Activated B cell treated with CpG ODN at 0.5 μM for 24 hours (primary cell): ENCODE data around the gene HDGFL2. TPM values are rescaled to one million over a fixed set of nuclear protein-coding genes. Genes with fewer than 3 reads are reported as not detected.
A peak's percentile ranks its signal among the peaks of the same experiment; 100 is the strongest.

Source experiments
- ATAC-seq: fragments of 200-7000 bp; cut with Tn5 transposase; one replicate; pipeline ENCODE4 v1.10.0; 2021; ENCODE audit warnings: low read depth, mild to moderate bottlenecking, moderate library complexity
- CTCF ChIA-PET: fragments of 350-600 bp; sonication (Branson Sonifier 250); formaldehyde crosslinking; loops from one replicate; lab custom pipeline; 2021; ENCODE audit warnings: antibody characterized with exemption; lab: Charles Lee
- POLR2A ChIA-PET: fragments of 350-600 bp; sonication (Branson Sonifier 250); formaldehyde crosslinking; loops from one replicate; lab custom pipeline; 2021; ENCODE audit warnings: antibody characterized with exemption; lab: Charles Lee
- DNase-seq: peaks from one replicate; pipeline ENCODE4 v3.0.0; 2022
- H3K27ac Mint-ChIP-seq: one replicate; pipeline ENCODE4 v1.8.0; 2020; ENCODE audit warnings: mixed read lengths
- H3K27me3 Mint-ChIP-seq: one replicate; pipeline ENCODE4 v1.8.0; 2021; ENCODE audit warnings: mixed read lengths
- H3K36me3 Mint-ChIP-seq: one replicate; pipeline ENCODE4 v1.8.0; 2021; ENCODE audit warnings: low read depth, mixed read lengths
- H3K4me1 Mint-ChIP-seq: one replicate; pipeline ENCODE4 v1.8.0; 2021; ENCODE audit warnings: mixed read lengths
- H3K4me3 Mint-ChIP-seq: one replicate; pipeline ENCODE4 v1.8.0; 2020; ENCODE audit warnings: mild to moderate bottlenecking, mixed read lengths
- H3K9me3 Mint-ChIP-seq: one replicate; pipeline ENCODE4 v1.8.0; 2020; ENCODE audit warnings: mixed read lengths
- intact Hi-C: fragments of 100-400 bp; cut with micrococcal nuclease; formaldehyde crosslinking; loops from one replicate; pipeline ENCODE4 v1.15.1; 2024
- total RNA-seq: library from RNA; stranded (reverse); gene quantifications from 2 replicates; pipeline ENCODE4 v1.2.3, GENCODE V29; 2022
- TF ChIP-seq, protein P1 (sequence below): fragments of 200-600 bp; IDR thresholded peaks from one replicate; pipeline ENCODE4 v1.8.0; 2022; ENCODE audit warnings: antibody characterized with exemption, mild to moderate bottlenecking

The HDGFL2 gene
- total RNA-seq, 1 donor from 2014 or later = 44.9 TPM

DNA sequence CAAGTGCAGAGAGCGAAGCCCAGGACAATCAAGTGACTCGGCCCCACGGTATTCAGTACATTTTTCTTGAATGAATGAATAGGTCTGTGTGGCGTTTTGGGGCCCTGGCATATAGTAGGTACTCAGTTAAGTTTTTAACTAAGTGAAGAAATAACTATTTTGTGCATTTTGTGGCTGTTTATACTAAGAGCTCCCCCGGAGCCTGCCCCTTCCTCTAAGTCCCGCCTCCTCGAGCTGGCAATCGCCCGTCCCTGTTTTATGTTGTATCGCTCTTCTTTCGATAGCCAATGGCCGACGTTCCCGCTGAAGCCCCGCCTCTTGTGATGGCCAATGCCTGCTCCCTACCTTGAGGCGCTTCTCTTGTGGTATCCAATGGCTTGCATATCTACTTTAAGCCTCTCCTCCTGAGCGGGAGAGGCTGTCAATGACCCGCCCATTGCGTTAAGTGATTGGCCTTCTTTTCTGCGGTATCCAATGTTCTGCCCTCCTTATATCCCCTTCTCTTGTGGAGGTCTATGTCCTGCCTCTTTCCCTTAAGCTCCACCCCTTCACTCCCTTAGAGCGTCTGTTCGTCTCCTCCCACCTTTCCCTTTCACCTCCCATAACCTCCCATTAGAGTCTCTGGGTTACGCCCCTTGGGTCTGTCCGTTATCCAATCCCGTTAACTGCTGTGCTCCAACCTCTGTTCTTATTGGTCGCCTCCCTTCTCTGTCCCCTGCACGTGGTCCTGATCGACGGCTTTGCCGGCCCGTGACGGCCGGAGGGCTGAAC lies 509 bp upstream of the HDGFL2 start:
- CTCF ChIA-PET = interaction anchor here (0.7 to 1.4 kb wide), 5 partner anchors 12 to 205 kb away, joined by 3 to 4 read pairs (median 3); partner anchors contain the start of gene MPND
- H3K27me3 Mint-ChIP-seq = no peaks in the 10 kb centered on the region
- H3K36me3 Mint-ChIP-seq = peaks cover 8% of the 10 kb centered on the region
- intact Hi-C loops = loop anchor here (1.0 to 5.0 kb wide), 10 partner anchors 14 to 1321 kb away; partner anchors contain the start of genes APBA3, CHAF1A, DPP9 and DUS3L
- peak; percentile 83 for DNase-seq
- H3K27ac Mint-ChIP-seq = no peak overlapping the region
- no peak overlapping the region for H3K4me3 Mint-ChIP-seq
- ATAC-seq = peak; percentile 86
- TF ChIP-seq, protein P1, sequence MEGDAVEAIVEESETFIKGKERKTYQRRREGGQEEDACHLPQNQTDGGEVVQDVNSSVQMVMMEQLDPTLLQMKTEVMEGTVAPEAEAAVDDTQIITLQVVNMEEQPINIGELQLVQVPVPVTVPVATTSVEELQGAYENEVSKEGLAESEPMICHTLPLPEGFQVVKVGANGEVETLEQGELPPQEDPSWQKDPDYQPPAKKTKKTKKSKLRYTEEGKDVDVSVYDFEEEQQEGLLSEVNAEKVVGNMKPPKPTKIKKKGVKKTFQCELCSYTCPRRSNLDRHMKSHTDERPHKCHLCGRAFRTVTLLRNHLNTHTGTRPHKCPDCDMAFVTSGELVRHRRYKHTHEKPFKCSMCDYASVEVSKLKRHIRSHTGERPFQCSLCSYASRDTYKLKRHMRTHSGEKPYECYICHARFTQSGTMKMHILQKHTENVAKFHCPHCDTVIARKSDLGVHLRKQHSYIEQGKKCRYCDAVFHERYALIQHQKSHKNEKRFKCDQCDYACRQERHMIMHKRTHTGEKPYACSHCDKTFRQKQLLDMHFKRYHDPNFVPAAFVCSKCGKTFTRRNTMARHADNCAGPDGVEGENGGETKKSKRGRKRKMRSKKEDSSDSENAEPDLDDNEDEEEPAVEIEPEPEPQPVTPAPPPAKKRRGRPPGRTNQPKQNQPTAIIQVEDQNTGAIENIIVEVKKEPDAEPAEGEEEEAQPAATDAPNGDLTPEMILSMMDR = no peak
- POLR2A ChIA-PET = interaction anchor here (0.5 to 2.2 kb wide), 25 partner anchors 8 to 1995 kb away, joined by 3 to 26 read pairs (median 4); partner anchors contain the start of genes APBA3, CHAF1A, DPP9 and EBI3
- no peaks in the 10 kb centered on the region for H3K9me3 Mint-ChIP-seq
- H3K4me1 Mint-ChIP-seq = peaks cover 22% of the 10 kb centered on the region

DNA sequence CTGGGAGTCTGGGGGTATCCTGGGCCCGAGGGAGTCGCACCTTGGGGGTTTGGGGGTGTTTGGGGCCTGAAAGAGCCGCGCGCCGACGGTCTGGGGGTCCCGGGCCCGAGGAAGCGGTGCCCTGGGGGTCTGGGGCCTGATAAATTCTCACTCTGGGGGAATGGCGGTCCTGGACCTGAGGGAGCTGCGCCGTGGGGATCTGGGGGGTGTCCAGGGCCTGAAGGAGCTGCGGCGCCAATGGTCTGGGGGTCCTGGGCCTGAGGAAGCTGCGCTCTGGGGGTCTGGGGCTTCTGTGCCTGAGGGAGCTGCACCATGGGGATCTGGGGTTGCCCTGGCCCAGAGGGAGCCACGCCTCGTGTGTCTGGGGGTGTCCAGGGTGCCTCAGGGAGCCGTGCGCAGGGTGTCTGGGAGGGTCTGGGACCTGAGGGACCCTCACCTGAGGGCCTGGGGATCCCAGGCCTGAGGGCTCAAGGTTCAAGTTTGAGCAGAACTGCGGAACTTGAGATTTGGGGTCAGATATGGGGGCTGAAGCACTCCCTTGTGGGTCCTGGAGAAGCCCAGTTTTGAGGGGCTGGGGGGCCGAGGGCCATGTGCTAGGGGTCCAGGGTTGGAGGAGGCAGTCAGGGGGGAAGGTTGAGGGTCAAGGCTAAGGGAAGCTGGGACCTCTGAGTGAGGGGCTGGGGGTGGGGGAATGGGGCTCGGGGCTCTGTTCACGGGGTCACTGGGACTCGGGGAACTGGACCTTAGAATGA lies 1.1 kb downstream of the HDGFL2 start:
- POLR2A ChIA-PET = no interaction called here
- Mint-ChIP-seq H3K4me1 (peaks cover 22% of the 10 kb centered on the region), H3K4me3 (peak overlapping the region; percentile 72), H3K27me3 (no peaks in the 10 kb centered on the region), H3K36me3 (peaks cover 19% of the 10 kb centered on the region), H3K27ac (no peak overlapping the region), H3K9me3 (no peaks in the 10 kb centered on the region)
- CTCF ChIA-PET = no interaction called here
- DNase-seq (no peak), ATAC-seq (no peak)
- intact Hi-C loops = loop anchor here (2.0 to 5.0 kb wide), 6 partner anchors 106 to 1319 kb away; partner anchors contain the start of genes APBA3, DPP9, DUS3L and MRPL54
- TF ChIP-seq, protein P1 = no peak

DNA sequence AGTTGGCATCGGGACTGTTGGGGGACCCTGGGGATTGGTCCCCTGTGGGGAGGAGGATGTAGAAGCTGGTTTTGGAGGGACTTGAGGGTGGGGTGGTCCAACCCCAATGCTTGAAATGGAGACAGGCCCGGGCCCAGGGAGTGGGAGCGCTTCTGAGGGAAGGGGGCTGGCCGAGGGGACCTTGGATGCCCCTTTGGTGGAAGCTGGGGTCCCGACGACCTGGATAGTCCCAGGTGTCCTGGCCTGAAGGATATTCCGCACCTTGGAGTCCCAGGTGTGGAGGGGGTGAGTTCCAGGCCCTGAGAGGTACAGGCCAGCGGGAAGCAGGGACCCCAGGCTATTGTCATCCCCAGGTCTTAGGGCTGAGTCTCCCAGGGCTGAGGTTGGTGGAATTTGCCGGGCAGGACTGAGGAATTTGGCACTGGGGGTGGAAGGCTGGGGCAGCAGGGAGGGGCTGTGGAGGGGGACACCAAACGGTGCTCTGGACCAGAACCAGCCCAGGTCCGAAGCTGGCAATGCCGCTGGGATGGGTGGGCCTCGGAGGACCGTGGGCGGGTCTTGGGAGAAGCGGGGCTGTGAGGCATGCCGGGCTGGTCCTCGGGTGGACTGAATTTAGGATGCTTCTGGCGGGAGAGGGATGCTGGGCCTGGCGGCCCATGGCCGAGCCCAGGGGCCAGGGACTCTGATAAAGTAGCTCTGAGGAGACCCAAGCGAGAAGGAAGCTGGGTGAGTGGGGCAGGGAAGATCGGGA lies 1.8 kb downstream of the HDGFL2 start:
- POLR2A ChIA-PET = interaction anchor here (0.5 kb wide), 1 partner anchor 9 kb away, joined by 7 read pairs; no protein-coding TSS in a partner anchor
- CTCF ChIA-PET = interaction anchor here (0.7 kb wide), 1 partner anchor 51 kb away, joined by 3 read pairs; no protein-coding TSS in a partner anchor
- ATAC-seq (no peak), DNase-seq (no peak)
- Mint-ChIP-seq H3K27me3 (no peaks in the 10 kb centered on the region), H3K9me3 (no peaks in the 10 kb centered on the region), H3K4me1 (peaks cover 22% of the 10 kb centered on the region), H3K27ac (no peak overlapping the region), H3K36me3 (peaks cover 19% of the 10 kb centered on the region), H3K4me3 (peak overlapping the region; percentile 77)
- intact Hi-C loops = loop anchor here (2.0 to 5.0 kb wide), 6 partner anchors 107 to 1318 kb away; partner anchors contain the start of genes APBA3, DPP9, DUS3L and MRPL54
- TF ChIP-seq, protein P1 = no peak

DNA sequence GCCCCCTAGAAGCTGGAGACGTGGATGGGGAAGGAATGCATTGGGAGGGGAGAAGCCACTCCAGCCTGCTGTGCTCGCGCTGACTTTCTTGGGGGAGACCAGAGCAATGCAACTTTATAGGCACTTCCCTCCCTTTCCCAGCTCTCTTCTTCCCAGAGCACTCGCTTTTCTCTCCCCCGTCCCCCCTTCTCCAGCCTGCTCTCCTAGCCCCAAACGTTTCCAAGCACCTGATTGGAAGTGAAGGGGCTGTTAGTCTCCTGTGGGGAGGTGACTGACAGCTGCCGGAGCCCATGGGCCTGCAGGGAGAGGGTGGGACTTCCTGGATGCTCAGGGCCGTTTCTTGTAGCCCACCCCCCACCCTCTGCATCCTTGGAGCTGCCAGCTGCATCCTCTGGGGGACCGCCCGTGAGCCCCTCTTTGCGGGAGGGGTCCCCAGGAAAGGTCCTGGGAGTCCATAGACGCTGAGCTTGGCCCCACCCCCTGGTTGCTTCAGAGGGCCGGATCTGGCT lies 2.5 kb downstream of the HDGFL2 start:
- no peaks in the 10 kb centered on the region for H3K27me3 Mint-ChIP-seq
- H3K4me3 Mint-ChIP-seq = peak overlapping the region; percentile 77
- H3K27ac Mint-ChIP-seq = peak overlapping the region; percentile 50
- DNase-seq = no peak
- ATAC-seq = no peak
- H3K4me1 Mint-ChIP-seq = peaks cover 22% of the 10 kb centered on the region
- H3K36me3 Mint-ChIP-seq = peaks cover 19% of the 10 kb centered on the region
- ChIA-PET POLR2A (no interaction called here), CTCF (interaction anchor here (0.7 kb wide), 1 partner anchor 51 kb away, joined by 3 read pairs; no protein-coding TSS in a partner anchor)
- intact Hi-C loops = loop anchor here (5.0 kb wide), 5 partner anchors 107 to 1318 kb away; partner anchors contain the start of genes APBA3, DPP9, DUS3L and MRPL54
- TF ChIP-seq, protein P1 = no peak
- no peaks in the 10 kb centered on the region for H3K9me3 Mint-ChIP-seq
